WTC11 (cell line): ENCODE results near the gene NCKAP5. TPM values are rescaled to one million over a fixed set of nuclear protein-coding genes. Genes with fewer than 3 reads are reported as not detected.

Experiments
- ATAC-seq: fragments of 200-7000 bp; cut with Tn5 transposase; 2 replicates; pipeline ENCODE4 v1.10.0; 2021; ENCODE audit warnings: mild to moderate bottlenecking, moderate library complexity
- CTCF ChIA-PET: fragments of 300-600 bp; sonication (Branson Sonifier 250); formaldehyde crosslinking; loops from one replicate; lab custom pipeline; 2021; ENCODE audit warnings: antibody characterized with exemption; lab: Charles Lee
- POLR2A ChIA-PET: fragments of 350-600 bp; sonication (Branson Sonifier 250); formaldehyde crosslinking; loops from one replicate; lab custom pipeline; 2021; ENCODE audit warnings: antibody characterized with exemption; lab: Charles Lee
- DNase-seq: peaks from one replicate; pipeline ENCODE4 v3.0.0; 2021; ENCODE audit warnings: low spot score
- H3K27ac Mint-ChIP-seq: 2 replicates; pipeline ENCODE4 v1.8.0; 2021; ENCODE audit warnings: mixed read lengths
- H3K27me3 Mint-ChIP-seq: 2 replicates; pipeline ENCODE4 v1.8.0; 2021; ENCODE audit warnings: low read depth, mild to moderate bottlenecking, moderate library complexity, mixed read lengths
- H3K36me3 Mint-ChIP-seq: 2 replicates; pipeline ENCODE4 v1.8.0; 2021; ENCODE audit warnings: mixed read lengths
- H3K4me1 Mint-ChIP-seq: 2 replicates; pipeline ENCODE4 v1.8.0; 2022; ENCODE audit warnings: mixed read lengths
- H3K4me3 Mint-ChIP-seq: 2 replicates; pipeline ENCODE4 v1.8.0; 2021; ENCODE audit warnings: mild to moderate bottlenecking, moderate library complexity, mixed read lengths
- H3K9me3 Mint-ChIP-seq: 2 replicates; pipeline ENCODE4 v1.8.0; 2021; ENCODE audit warnings: mixed read lengths
- ATF6 ChIP-seq: sonication (generic); formaldehyde crosslinking; IDR thresholded peaks from 2 replicates; pipeline ENCODE4 v1.8.1; 2023; ENCODE audit warnings: mild to moderate bottlenecking, missing genetic modification reagents
- CDX4 ChIP-seq: fragments of 250-450 bp; sonication (Bioruptor Pico); IDR thresholded peaks from 2 replicates; pipeline ENCODE4 v1.9.0; 2021; ENCODE audit warnings: moderate library complexity, mild to moderate bottlenecking, inconsistent platforms, borderline replicate concordance
- ERG ChIP-seq: fragments of 250-450 bp; sonication (Bioruptor Pico); IDR thresholded peaks from 2 replicates; pipeline ENCODE4 v1.8.0; 2021; ENCODE audit warnings: mild to moderate bottlenecking
- ETV6 ChIP-seq: sonication (generic); formaldehyde crosslinking; IDR thresholded peaks from 2 replicates; pipeline ENCODE4 v1.8.1; 2022; ENCODE audit warnings: mild to moderate bottlenecking, missing genetic modification reagents
- FOXP1 ChIP-seq: sonication (generic); formaldehyde crosslinking; IDR thresholded peaks from 2 replicates; pipeline ENCODE4 v1.8.0; 2022; ENCODE audit warnings: missing genetic modification reagents, mild to moderate bottlenecking, moderate library complexity, borderline replicate concordance
- GRHL2 ChIP-seq: fragments of 250-450 bp; sonication (Bioruptor Pico); IDR thresholded peaks from 2 replicates; pipeline ENCODE4 v1.8.0; 2022; ENCODE audit warnings: mild to moderate bottlenecking, moderate library complexity; ENCODE audit not compliant: insufficient replicate concordance, severe bottlenecking
- MLX ChIP-seq: sonication (generic); formaldehyde crosslinking; IDR thresholded peaks from 2 replicates; pipeline ENCODE4 v1.8.1; 2023; ENCODE audit warnings: mild to moderate bottlenecking, missing genetic modification reagents, moderate library complexity
- NR2C2 ChIP-seq: sonication (generic); formaldehyde crosslinking; IDR thresholded peaks from 2 replicates; pipeline ENCODE4 v1.8.0; 2022; ENCODE audit warnings: mild to moderate bottlenecking, missing genetic modification reagents
- NR3C1 ChIP-seq: sonication (generic); formaldehyde crosslinking; conservative IDR thresholded peaks from 2 replicates; pipeline ENCODE4 v1.8.1; 2023; ENCODE audit warnings: low read depth, mild to moderate bottlenecking, missing genetic modification reagents
- SMAD3 ChIP-seq: sonication (generic); formaldehyde crosslinking; IDR thresholded peaks from 2 replicates; pipeline ENCODE4 v1.8.0; 2022; ENCODE audit warnings: missing genetic modification reagents, mild to moderate bottlenecking, borderline replicate concordance
- SOX15 ChIP-seq: fragments of 250-450 bp; sonication (Bioruptor Pico); IDR thresholded peaks from 2 replicates; pipeline ENCODE4 v1.9.0; 2021; ENCODE audit warnings: mild to moderate bottlenecking
- STAT6 ChIP-seq: sonication (generic); formaldehyde crosslinking; conservative IDR thresholded peaks from 2 replicates; pipeline ENCODE4 v1.8.1; 2023; ENCODE audit warnings: mild to moderate bottlenecking, low read depth, missing genetic modification reagents, moderate library complexity
- TCF7 ChIP-seq: sonication (generic); formaldehyde crosslinking; IDR thresholded peaks from 2 replicates; pipeline ENCODE4 v1.8.0; 2022; ENCODE audit warnings: mild to moderate bottlenecking, low read depth, missing genetic modification reagents, moderate library complexity
- USF1 ChIP-seq: sonication (generic); formaldehyde crosslinking; IDR thresholded peaks from 2 replicates; pipeline ENCODE4 v1.8.0; 2022; ENCODE audit warnings: mild to moderate bottlenecking, missing genetic modification reagents
- ZNF219 ChIP-seq: sonication (generic); formaldehyde crosslinking; IDR thresholded peaks from 2 replicates; pipeline ENCODE4 v1.8.0; 2023; ENCODE audit warnings: missing genetic modification reagents, mild to moderate bottlenecking, borderline replicate concordance
- ZNF281 ChIP-seq: sonication (generic); formaldehyde crosslinking; IDR thresholded peaks from 2 replicates; pipeline ENCODE4 v1.8.0; 2023; ENCODE audit warnings: mild to moderate bottlenecking, missing genetic modification reagents
- ZNF416 ChIP-seq: fragments of 250-450 bp; sonication (Bioruptor Pico); IDR thresholded peaks from 2 replicates; pipeline ENCODE4 v1.9.0; 2021; ENCODE audit warnings: mild to moderate bottlenecking, inconsistent platforms
- total RNA-seq: library from RNA; stranded (reverse); gene quantifications from 3 replicates; pipeline ENCODE4 v1.2.3, GENCODE V29; 2021

NCKAP5 gene
- total RNA-seq, 1 experiment from 2014 or later, result 0.55 TPM

- Mint-ChIP-seq H3K36me3 (no peaks in the 10 kb centered on the region), H3K9me3 (no peaks in the 10 kb centered on the region; the same call in 1 of the 2 replicates), H3K27me3 (no peaks in the 10 kb centered on the region; the same call in 1 of the 2 replicates), H3K4me1 (no peaks in the 10 kb centered on the region)
- CTCF ChIA-PET, result no interaction called here
- POLR2A ChIA-PET, result no interaction called here
- DNase-seq (no peak), ATAC-seq (no peak)
- TF ChIP-seq STAT6 (no peak), NR3C1 (CRISPR knock-in tag) (no peak), FOXP1 (CRISPR knock-in tag) (no peak), SOX15 (CRISPR knock-in tag) (no peak), MLX (CRISPR knock-in tag) (no peak), USF1 (CRISPR knock-in tag) (no peak), ERG (CRISPR knock-in tag) (no peak), ATF6 (CRISPR knock-in tag) (no peak), SMAD3 (CRISPR knock-in tag) (no peak), ZNF416 (no peak), GRHL2 (no peak), ZNF219 (CRISPR knock-in tag) (no peak), ZNF281 (CRISPR knock-in tag) (no peak), ETV6 (CRISPR knock-in tag) (no peak), NR2C2 (CRISPR knock-in tag) (no peak), TCF7 (CRISPR knock-in tag) (no peak), CDX4 (CRISPR knock-in tag) (no peak)
- TF ChIP-seq, all 79 proteins: peak for 0
- no peak overlapping the region for H3K4me3 Mint-ChIP-seq
- no peak overlapping the region for H3K27ac Mint-ChIP-seq
Observed at GRCh38 chr2:132923787-132924186, 644.5 kb downstream of the NCKAP5 start.
